GM18502 (cell line): ENCODE results near the gene TSPAN32.
"Not testable (repeated sequence)": the region's sequence is repeated elsewhere in the genome, so short reads cannot be mapped to it uniquely, and the experiment has no call there.

Experiments used
- ATAC-seq: cut with Tn5 transposase; IDR thresholded peaks from one replicate; pipeline ENCODE4 v1.9.1; 2021; ENCODE audit warnings: mild to moderate bottlenecking; ENCODE audit not compliant: unreplicated experiment, poor library complexity

TSPAN32 gene

GRCh38 chr11:2330696-2331095, 28.9 kb downstream of the TSPAN32 start:
- ATAC-seq = no peak

GRCh38 chr11:2331404-2331803, 29.6 kb downstream of the TSPAN32 start:
- ATAC-seq = no peak

- ATAC-seq = not testable (repeated sequence)
Observed at GRCh38 chr11:2332569-2332968, 30.8 kb downstream of the TSPAN32 start.

GRCh38 chr11:2333486-2334205, 31.8 kb downstream of the TSPAN32 start:
- not testable (repeated sequence) for ATAC-seq

GRCh38 chr11:2335286-2335685, 33.5 kb downstream of the TSPAN32 start:
- not testable (repeated sequence) for ATAC-seq

GRCh38 chr11:2338760-2339159, 36.9 kb downstream of the TSPAN32 start:
- ATAC-seq = not testable (repeated sequence)

GRCh38 chr11:2342557-2342956, 40.7 kb downstream of the TSPAN32 start:
- ATAC-seq = no peak

GRCh38 chr11:2342981-2343380, 41.2 kb downstream of the TSPAN32 start:
- ATAC-seq = no peak

GRCh38 chr11:2343502-2343901, 41.7 kb downstream of the TSPAN32 start:
- no peak for ATAC-seq

GRCh38 chr11:2345050-2345449, 43.2 kb downstream of the TSPAN32 start:
- ATAC-seq = no peak

GRCh38 chr11:2346014-2346413, 44.2 kb downstream of the TSPAN32 start:
- ATAC-seq = no peak

- ATAC-seq = no peak
Observed at GRCh38 chr11:2346586-2347307, 44.9 kb downstream of the TSPAN32 start.

GRCh38 chr11:2347308-2347830, 45.6 kb downstream of the TSPAN32 start:
- ATAC-seq = no peak

- ATAC-seq = no peak
Observed at GRCh38 chr11:2348986-2349385, 47.2 kb downstream of the TSPAN32 start.

- no peak for ATAC-seq
Observed at GRCh38 chr11:2351701-2352100, 49.9 kb downstream of the TSPAN32 start.

- ATAC-seq = no peak
Observed at GRCh38 chr11:2352420-2352819, 50.6 kb downstream of the TSPAN32 start.

GRCh38 chr11:2355000-2355644, 53.3 kb downstream of the TSPAN32 start:
- no peak for ATAC-seq

- no peak for ATAC-seq
Observed at GRCh38 chr11:2357246-2357645, 55.4 kb downstream of the TSPAN32 start.

GRCh38 chr11:2357651-2358050, 55.8 kb downstream of the TSPAN32 start:
- ATAC-seq = not testable (repeated sequence)

- ATAC-seq = no peak
Observed at GRCh38 chr11:2358754-2359442, 57.1 kb downstream of the TSPAN32 start.
